ENCODE measurements around the gene UQCR10. TPM values are rescaled to one million over a fixed set of nuclear protein-coding genes. Genes with fewer than 3 reads are reported as not detected.
A peak's percentile ranks its signal among the peaks of the same experiment; 100 is the strongest.

The UQCR10 gene
- total and polyA plus RNA-seq, 5 experiments from 2014 or later = 53.9 to 333 (median 288) TPM

GRCh38 chr22:29755889-29756288 lies 11.3 kb upstream of the UQCR10 start:
- Mint-ChIP-seq H3K27me3 (no peaks in the 10 kb centered on the region), H3K4me1 (peaks cover 4 to 13% (median 9%) of the 10 kb centered on the region in 4 donors), H3K9me3 (no peaks in the 10 kb centered on the region), H3K36me3 (peaks cover 0 to 8% (median 0%) of the 10 kb centered on the region in 3 donors), H3K27ac (no peak overlapping the region), H3K4me3 (no peak overlapping the region)
- no peak for DNase-seq
- POLR2A ChIA-PET = no interaction called here
- no peak for ATAC-seq

- POLR2A ChIA-PET = no interaction called here
- Mint-ChIP-seq H3K27me3 (no peaks in the 10 kb centered on the region), H3K36me3 (peaks cover 0 to 8% (median 0%) of the 10 kb centered on the region in 3 donors), H3K4me3 (no peak overlapping the region), H3K27ac (no peak overlapping the region), H3K4me1 (peaks cover 0 to 13% (median 8%) of the 10 kb centered on the region in 4 donors), H3K9me3 (no peaks in the 10 kb centered on the region)
- DNase-seq = no peak
- no peak for ATAC-seq
These were observed 10.8 kb upstream of the UQCR10 start for GRCh38 chr22:29756341-29756740.

DNA sequence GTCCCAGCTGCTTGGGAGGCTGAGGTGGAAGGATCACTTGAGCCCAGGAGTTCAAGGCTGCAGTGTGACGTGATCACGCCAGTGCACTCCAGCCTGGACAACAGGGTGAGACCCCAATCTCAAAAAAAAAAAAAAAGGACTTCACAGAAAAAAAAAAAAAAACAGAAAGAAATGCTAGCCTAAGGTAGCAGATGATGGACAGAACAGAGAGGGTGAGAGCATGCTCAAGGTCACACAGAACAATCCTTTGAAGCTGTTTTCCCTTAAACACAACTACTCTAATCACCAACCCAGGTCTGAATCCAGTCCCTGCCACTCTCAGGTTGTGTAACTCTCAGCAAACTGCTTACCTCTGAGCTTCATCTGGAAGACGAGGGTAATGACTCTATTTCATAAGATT lies 10.1 kb upstream of the UQCR10 start:
- DNase-seq (no peak), ATAC-seq (no peak)
- H3K9me3 Mint-ChIP-seq = no peaks in the 10 kb centered on the region
- no peaks in the 10 kb centered on the region for H3K27me3 Mint-ChIP-seq
- H3K4me3 Mint-ChIP-seq = no peak overlapping the region
- no peak overlapping the region for H3K27ac Mint-ChIP-seq
- POLR2A ChIA-PET = interaction anchor here (0.5 to 0.7 kb wide), 2 partner anchors 29 to 276 kb away, joined by 4 to 8 read pairs; no protein-coding TSS in a partner anchor
- H3K4me1 Mint-ChIP-seq = peaks cover 0 to 13% (median 8%) of the 10 kb centered on the region in 4 donors
- H3K36me3 Mint-ChIP-seq = peaks cover 0 to 8% (median 0%) of the 10 kb centered on the region in 3 donors

DNA sequence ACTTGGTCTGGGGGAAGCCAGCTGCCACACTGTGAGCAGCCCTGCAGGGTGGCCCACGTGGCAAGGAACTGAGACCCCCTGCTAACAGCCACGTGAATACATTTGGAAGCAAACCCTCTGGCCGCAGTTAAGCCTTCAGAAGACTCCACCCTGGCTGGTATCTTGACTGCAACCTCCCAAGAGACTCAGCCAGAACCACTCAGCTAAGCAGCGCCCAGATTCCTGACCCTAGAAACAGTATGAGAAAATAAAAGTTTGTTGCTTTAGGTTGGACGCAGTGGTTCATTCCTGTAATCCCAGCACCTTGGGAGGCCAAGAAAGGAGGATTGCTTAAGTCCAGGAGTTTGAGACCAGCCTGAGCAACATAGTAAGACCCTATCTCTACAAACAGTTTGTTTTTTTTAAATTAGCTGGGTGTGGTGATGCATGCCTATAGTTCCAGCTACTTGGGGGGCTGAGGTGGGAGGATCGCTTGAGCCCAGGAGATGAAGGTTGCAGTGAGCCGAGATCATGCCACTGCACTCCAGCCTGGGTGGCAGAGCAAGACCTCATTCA lies 9.0 kb upstream of the UQCR10 start:
- no peaks in the 10 kb centered on the region for H3K27me3 Mint-ChIP-seq
- ATAC-seq = no peak
- peaks cover 0 to 8% (median 0%) of the 10 kb centered on the region in 3 donors for H3K36me3 Mint-ChIP-seq
- H3K4me3 Mint-ChIP-seq = no peak overlapping the region
- DNase-seq = no peak
- peaks cover 0 to 13% (median 6%) of the 10 kb centered on the region in 4 donors for H3K4me1 Mint-ChIP-seq
- POLR2A ChIA-PET = interaction anchor here (1.2 kb wide), 1 partner anchor 15 kb away, joined by 3 read pairs; no protein-coding TSS in a partner anchor
- H3K27ac Mint-ChIP-seq = peak overlapping the region in 1 of 10 donors; percentile 24
- H3K9me3 Mint-ChIP-seq = no peaks in the 10 kb centered on the region

DNA sequence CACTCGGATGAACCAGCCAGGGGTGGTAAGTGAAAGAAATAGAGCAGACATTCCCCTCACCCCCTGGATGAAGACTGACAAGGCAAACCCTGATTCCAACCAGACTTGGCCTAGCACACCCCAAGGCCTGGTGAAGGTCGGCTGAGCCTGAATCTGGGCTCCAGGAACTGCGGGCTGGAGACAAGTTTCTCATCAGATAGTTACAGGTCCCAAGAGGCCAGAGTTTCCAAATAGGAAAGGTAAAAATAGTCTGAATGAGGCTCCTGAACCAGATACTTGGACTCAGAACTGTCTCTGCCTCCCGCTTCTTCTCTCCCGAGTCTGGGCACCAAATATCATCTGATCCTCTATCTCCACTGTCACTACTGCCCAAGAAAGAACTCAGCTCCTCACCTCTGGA lies 8.2 kb upstream of the UQCR10 start:
- peaks cover 0 to 8% (median 0%) of the 10 kb centered on the region in 3 donors for H3K36me3 Mint-ChIP-seq
- no peak overlapping the region for H3K4me3 Mint-ChIP-seq
- peaks cover 0 to 13% (median 6%) of the 10 kb centered on the region in 4 donors for H3K4me1 Mint-ChIP-seq
- POLR2A ChIA-PET = no interaction called here
- H3K27me3 Mint-ChIP-seq = no peaks in the 10 kb centered on the region
- no peak for ATAC-seq
- DNase-seq = no peak
- no peaks in the 10 kb centered on the region for H3K9me3 Mint-ChIP-seq
- H3K27ac Mint-ChIP-seq = peak overlapping the region in 2 of 10 donors; percentile 0 to 44

DNA sequence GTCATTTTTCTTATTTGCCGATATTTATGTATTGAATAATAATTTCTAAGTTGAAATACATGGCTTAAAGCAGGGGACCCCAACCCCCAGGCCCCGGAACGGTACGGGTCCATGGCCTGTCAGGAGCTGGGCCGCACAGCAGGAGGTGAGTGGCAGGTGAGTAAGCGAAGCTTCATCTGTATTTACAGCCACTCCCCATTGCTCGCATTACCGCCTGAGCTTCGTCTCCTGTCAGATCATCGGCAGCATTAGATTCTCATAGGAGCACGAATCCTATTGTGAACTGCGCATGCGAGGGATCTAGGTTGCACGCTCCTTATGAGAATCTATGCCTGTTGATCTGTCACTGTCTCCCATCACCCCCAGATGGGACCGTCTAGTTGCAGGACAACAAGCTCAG lies 4.9 kb upstream of the UQCR10 start:
- Mint-ChIP-seq H3K27ac (no peak overlapping the region), H3K4me1 (peaks cover 15 to 30% (median 27%) of the 10 kb centered on the region in 4 donors), H3K27me3 (no peaks in the 10 kb centered on the region), H3K9me3 (no peaks in the 10 kb centered on the region), H3K4me3 (no peak overlapping the region), H3K36me3 (peaks cover 0 to 3% (median 0%) of the 10 kb centered on the region in 3 donors)
- no peak for ATAC-seq
- no peak for DNase-seq
- POLR2A ChIA-PET = no interaction called here

- Mint-ChIP-seq H3K27me3 (no peaks in the 10 kb centered on the region), H3K4me1 (peaks cover 22 to 48% (median 47%) of the 10 kb centered on the region in 4 donors), H3K4me3 (peak overlapping the region; percentile 83 to 100 (median 99)), H3K9me3 (no peaks in the 10 kb centered on the region), H3K27ac (peak overlapping the region; percentile 95 to 99 (median 98)), H3K36me3 (peaks cover 0 to 23% (median 4%) of the 10 kb centered on the region in 3 donors)
- POLR2A ChIA-PET = interaction anchor here (0.7 to 1.6 kb wide), 5 partner anchors 22 to 1156 kb away, joined by 3 to 8 read pairs (median 3); partner anchors contain the start of genes ASCC2, PES1 and THOC5
- ATAC-seq (peak; percentile 4 to 21), DNase-seq (peak in 5 of 10 donors; percentile 3 to 27 (median 19))
These were observed 1.1 kb upstream of the UQCR10 start for GRCh38 chr22:29765905-29766631.

GRCh38 chr22:29766632-29767170 lies 468 bp upstream of the UQCR10 start, which contains the start of gene ZMAT5:
Gene ZMAT5 (minus strand): TSS chr22:29767007. CDS start chr22:29748544, 18,463 bp downstream.
- H3K4me1 Mint-ChIP-seq = peaks cover 22 to 48% (median 47%) of the 10 kb centered on the region in 4 donors
- POLR2A ChIA-PET = interaction anchor here (0.7 to 1.6 kb wide), 5 partner anchors 23 to 1155 kb away, joined by 3 to 8 read pairs (median 3); partner anchors contain the start of genes ASCC2, PES1 and THOC5

GRCh38 chr22:29768052-29768693 lies 1.0 kb downstream of the UQCR10 start:
- peak overlapping the region; percentile 95 to 99 (median 98) for H3K27ac Mint-ChIP-seq
- H3K36me3 Mint-ChIP-seq = peaks cover 0 to 28% (median 5%) of the 10 kb centered on the region in 3 donors
- no peak for ATAC-seq
- DNase-seq = no peak
- H3K4me1 Mint-ChIP-seq = peaks cover 22 to 48% (median 47%) of the 10 kb centered on the region in 4 donors
- no peaks in the 10 kb centered on the region for H3K9me3 Mint-ChIP-seq
- POLR2A ChIA-PET = interaction anchor here (0.7 kb wide), 1 partner anchor 46 kb away, joined by 3 read pairs; no protein-coding TSS in a partner anchor
- no peaks in the 10 kb centered on the region for H3K27me3 Mint-ChIP-seq
- peak overlapping the region; percentile 83 to 100 (median 99) for H3K4me3 Mint-ChIP-seq

More at GRCh38 chr22:29766632-29767170, 468 bp upstream of the UQCR10 start, which contains the start of gene ZMAT5:
- peak in 9 of 10 donors; percentile 79 to 97 (median 91) for DNase-seq
- Mint-ChIP-seq H3K27ac (peak within 1 kb of the TSS; percentile 95 to 99 (median 98)), H3K4me3 (peak within 1 kb of the TSS; percentile 83 to 100 (median 99)), H3K9me3 (no peaks in the 10 kb centered on the region), H3K27me3 (no peaks in the 10 kb centered on the region), H3K36me3 (peaks cover 0 to 24% (median 5%) of the 10 kb centered on the region in 3 donors)
- peak; percentile 96 for ATAC-seq

DNA sequence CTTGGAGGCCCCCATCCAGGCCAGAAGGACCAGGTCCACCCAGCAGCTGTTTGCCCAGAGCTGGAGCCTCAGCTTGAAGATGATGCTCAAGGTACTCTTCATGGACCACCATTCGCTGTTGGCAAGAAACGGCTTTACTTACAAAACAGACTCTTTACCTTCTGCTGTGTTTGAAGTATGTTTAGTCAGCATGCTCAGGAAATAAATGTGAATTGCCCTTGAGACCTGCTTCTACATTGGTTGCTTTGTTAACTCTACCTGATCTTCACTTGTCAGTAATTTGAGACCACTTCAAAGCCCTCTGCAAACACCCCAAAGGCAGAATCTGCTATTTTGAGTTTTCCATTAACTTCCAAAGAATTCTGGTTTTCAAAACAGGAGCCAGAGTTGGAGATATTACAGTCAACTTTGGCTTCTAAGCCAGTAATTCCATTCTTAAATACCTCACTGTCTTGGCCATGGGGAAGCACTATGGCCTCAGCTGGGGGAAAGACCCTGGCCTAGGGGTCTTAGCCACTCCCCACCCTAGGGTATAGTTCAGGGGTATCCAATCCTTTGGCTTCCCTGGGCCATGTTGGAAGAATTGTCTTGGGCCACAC lies 2.7 kb downstream of the UQCR10 start:
- POLR2A ChIA-PET = interaction anchor here (0.6 to 0.7 kb wide), 2 partner anchors 115 to 259 kb away, joined by 3 to 6 read pairs; no protein-coding TSS in a partner anchor
- ATAC-seq = no peak
- peak overlapping the region in 3 of 10 donors; percentile 6 to 10 (median 8) for H3K4me3 Mint-ChIP-seq
- peaks cover 0 to 28% (median 5%) of the 10 kb centered on the region in 3 donors for H3K36me3 Mint-ChIP-seq
- H3K9me3 Mint-ChIP-seq = no peaks in the 10 kb centered on the region
- H3K27me3 Mint-ChIP-seq = no peaks in the 10 kb centered on the region
- peaks cover 22 to 44% (median 40%) of the 10 kb centered on the region in 4 donors for H3K4me1 Mint-ChIP-seq
- peak overlapping the region in 1 of 10 donors; percentile 33 for H3K27ac Mint-ChIP-seq
- no peak for DNase-seq

DNA sequence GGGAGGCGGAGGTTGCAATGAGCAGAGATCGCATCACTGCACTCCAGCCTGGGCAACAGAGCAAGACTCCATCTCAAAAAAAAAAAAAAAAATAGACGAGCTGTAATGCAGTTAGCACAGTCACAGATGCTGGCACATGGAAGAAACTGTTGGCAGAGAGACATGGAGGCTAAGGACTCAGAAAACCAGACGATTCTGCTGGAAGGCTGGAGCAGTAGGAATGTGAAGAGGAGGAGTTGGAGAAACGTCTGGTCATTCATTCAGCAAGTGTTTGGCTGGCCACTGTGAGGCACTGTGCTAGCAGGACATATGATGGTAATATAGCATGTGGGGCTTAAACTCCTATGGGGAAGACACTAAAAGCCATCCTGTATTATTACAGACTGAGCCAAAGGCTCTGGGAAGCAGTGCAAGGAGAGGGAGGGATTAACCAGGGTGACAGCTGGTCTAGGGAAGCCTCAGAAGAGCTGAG lies 5.0 kb downstream of the UQCR10 start:
- no peak overlapping the region for H3K4me3 Mint-ChIP-seq
- no peak for ATAC-seq
- POLR2A ChIA-PET = no interaction called here

More for the DNA sequence above, 5.0 kb downstream of the UQCR10 start:
- DNase-seq = no peak
- Mint-ChIP-seq H3K27ac (peak overlapping the region in 2 of 10 donors; percentile 34 to 75), H3K36me3 (peaks cover 0 to 28% (median 5%) of the 10 kb centered on the region in 3 donors), H3K27me3 (no peaks in the 10 kb centered on the region), H3K4me1 (peaks cover 10 to 22% (median 20%) of the 10 kb centered on the region in 4 donors), H3K9me3 (no peaks in the 10 kb centered on the region)

Measured in naive thymus-derived CD8-positive, alpha-beta T cell (primary cell).